OCI-M1 (cell line): Measurements from ENCODE around the gene PTPRN2.

ENCODE experiments used
- DNase-seq: peaks from one replicate; lab custom pipeline; 2025; lab: John Stamatoyannopoulos, UW

The PTPRN2 gene

GRCh38 chr7:157532068-157532467 is 1055.6 kb downstream of the PTPRN2 start:
- no peak for DNase-seq

DNA sequence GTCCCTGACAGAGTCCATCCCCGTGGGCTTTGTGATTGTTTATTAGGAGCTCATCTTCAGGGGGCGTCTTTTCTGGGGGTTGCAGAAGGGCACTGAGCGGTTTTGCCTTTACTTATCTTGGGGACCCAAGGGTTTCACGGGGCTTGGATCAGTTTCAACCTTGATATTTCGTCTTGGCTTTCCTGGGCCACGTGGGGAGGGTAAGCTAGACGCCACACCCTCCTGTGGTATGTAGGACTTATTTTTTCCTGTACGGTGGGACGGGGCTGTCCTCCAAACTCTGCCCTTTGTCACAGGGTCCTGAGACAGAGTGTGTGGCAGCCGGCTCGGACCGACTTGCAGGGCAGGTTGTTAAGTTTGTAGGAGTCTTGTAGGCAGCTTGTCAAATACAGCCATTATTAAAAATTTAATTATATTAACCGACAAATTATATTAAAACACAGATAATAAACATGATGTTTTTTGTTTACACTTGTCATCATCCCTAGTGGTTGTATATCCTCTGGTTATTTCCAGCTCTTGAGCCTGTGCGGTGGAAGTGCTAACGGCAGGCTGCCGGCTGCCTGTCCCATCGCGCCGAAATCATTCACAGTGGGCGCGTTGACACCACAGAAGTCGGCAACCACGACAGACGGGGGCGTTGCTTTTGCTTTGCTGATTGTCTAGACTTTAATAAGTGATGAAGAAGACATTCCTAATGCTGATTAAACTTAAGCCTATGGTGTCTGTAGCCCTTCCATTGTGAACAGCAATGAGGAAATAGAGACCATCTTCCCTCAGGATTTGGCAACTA is 1057.7 kb downstream of the PTPRN2 start:
- DNase-seq: no peak

GRCh38 chr7:157528785-157529341 is 1058.8 kb downstream of the PTPRN2 start:
- DNase-seq: no peak

- no peak for DNase-seq
Measured at GRCh38 chr7:157527686-157528085, 1059.9 kb downstream of the PTPRN2 start.

GRCh38 chr7:157526913-157527634 is 1060.5 kb downstream of the PTPRN2 start:
- DNase-seq: no peak

- DNase-seq: no peak
Measured at GRCh38 chr7:157526005-157526912, 1061.4 kb downstream of the PTPRN2 start.

GRCh38 chr7:157525491-157525915 is 1062.1 kb downstream of the PTPRN2 start:
- DNase-seq: peak; percentile 8

DNA sequence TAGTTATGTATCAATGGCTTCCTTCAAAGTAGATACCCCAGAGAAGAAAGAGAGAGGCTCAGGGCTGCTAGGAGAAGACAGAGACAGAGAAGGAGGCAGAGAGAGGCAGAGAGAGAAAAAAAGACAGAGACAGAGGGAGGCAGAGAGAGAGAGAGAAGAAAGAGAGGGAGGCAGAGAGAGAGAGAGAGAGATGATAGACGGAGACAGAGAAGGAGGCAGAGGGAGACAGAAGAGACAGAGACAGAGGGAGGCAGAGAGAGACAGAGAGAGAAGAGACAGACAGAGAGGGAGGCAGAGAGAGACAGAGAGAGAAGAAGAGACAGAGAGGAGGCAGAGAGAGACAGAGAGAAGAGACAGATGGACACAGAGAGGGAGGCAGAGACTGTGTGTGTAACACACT is 1062.9 kb downstream of the PTPRN2 start:
- DNase-seq: no peak

- no peak for DNase-seq
Measured at GRCh38 chr7:157523766-157524421, 1063.7 kb downstream of the PTPRN2 start.

- DNase-seq: no peak
Measured at GRCh38 chr7:157523371-157523765, 1064.3 kb downstream of the PTPRN2 start.

DNA sequence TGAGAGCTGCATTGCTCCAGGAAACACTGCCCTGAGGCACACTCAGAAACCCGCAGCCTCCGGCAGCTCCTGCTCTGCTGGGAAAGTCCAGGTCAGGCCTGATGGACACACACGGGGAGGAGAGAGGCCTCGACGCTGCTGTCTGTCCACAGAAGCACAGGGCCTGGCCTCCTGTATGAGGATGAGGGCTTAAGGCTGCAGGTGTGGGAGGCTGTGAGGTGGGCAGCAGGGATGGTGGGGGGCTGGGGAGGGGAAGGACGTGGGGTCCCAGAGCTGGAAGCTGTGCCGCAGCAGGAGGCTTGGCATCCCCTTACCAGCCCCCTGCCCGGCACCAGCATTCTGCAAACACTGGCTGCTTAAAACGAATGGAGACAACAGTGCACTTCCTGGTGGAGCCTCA is 1064.7 kb downstream of the PTPRN2 start:
- no peak for DNase-seq

GRCh38 chr7:157522189-157522588 is 1065.4 kb downstream of the PTPRN2 start:
- DNase-seq: no peak

- no peak for DNase-seq
Measured at GRCh38 chr7:157521752-157522151, 1065.9 kb downstream of the PTPRN2 start.

DNA sequence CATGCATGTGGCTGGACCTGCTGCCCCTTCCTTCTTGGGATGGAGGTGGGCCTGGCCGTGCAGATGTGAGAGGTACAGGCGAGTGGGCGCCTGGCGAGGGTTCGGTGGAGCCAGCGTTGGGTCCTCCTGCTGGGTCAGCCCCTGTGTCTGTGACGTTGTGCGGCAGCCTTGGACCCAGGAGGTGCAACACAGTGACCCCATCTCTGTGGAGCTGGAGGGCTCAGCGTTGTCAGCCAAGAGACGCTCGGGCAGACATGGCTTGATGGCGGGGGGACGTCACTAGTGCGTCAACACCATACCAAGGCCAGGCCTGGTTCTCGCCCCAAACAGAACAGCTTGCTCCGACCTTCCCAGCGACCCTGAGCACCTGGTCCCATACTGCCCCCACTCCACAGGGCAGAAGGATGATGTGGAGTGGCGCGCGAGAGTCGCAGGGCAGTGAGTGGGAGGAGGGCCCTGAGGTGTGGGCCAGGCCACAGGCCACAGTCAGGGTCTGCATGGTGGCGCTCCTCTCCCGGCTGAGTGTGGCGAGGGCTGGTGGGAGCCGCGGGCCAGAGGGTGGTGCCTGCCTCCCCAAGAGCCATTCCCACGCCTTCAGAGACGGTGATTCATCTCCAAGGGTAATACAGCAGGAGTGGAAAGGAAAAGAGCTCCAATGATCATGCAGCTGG is 1066.4 kb downstream of the PTPRN2 start:
- DNase-seq: no peak

DNA sequence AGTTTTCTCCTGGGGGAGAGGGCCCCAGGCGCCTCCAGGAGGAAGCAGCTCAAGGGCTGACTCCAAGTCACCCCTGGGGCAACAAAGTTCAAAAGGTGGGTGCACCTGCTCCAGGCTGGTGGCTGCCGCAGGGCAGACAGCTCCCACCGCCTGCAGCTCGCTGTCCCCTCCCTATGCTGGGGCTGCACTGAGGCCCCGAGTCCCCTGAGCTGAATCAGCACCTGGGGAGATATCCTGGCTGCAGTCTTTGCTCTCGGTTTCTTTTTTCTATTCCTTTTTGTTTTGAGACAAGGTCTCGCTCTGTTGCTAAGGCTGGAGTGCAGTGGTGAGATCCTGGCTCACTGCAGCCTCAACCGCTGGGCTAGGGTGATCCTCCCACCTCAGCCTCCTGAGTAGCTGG is 1067.4 kb downstream of the PTPRN2 start:
- DNase-seq: no peak

DNA sequence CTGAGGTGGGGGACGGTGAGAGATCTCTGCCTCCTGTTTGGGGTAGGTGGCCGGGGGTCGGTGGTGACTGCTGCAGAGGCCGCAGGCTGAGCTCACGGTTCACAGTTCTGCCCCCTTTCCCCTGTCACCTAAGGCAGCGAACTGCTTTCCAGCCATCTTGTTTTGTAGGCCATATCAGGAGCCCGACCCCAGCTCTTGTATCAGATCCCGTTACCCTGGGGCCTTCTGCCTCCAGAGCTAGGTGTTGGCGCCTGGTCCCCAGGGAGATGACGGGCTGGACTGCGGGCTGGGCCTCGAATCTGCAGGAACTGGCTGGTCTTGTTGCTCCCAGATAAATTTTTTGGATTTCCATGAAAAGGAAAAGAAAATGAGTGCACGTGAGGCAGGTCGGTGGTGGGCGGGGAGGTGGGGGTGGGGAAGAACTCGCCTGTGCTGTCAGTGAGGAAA is 1067.8 kb downstream of the PTPRN2 start:
- DNase-seq: no peak

DNA sequence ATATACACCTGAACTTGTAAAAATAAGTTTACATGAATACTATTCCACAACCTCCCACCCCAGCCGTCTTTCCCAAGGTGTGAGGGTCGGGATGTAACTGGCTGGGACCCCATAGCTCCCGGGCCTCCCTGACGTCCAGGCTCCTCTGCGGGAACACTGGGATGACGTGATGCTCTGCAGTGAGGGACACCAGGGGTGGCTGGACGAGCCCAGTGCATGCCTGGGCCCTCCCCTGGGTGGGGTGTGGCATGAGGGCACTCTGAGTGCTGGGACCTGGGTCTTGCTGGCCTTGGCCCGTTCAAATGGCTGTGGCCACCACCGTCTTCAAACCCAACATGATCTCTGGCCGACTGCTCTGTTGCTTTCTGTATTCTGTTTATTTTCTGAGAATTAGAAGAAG is 1068.4 kb downstream of the PTPRN2 start:
- DNase-seq: no peak

DNA sequence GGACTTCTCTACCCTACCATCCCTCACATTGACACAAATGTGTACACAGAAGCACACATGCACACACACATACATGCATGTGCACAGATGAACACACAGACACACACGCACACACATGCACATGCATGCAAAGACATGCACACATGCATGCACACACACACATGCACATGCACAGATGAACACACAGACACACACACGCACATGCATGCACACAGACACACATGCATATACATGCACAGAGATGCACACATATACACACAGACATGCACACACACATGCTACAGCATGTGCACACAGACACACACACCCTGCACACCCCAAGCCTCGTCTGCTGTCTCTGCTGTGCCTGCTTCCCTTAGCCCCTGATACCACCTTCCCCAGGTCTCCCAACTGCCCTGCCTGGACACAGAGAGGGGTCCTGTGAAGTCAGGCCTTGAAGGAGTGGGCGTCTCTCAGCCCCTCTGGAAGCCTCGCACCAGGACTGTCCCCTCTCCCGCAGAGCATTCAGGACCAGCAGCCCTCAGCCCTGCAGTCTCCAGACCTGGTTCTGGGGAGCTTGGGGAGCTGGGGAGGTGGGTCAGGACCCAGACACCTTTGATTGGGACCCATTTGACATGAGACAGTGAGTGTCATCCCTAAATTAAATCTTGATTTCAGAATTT is 1069.0 kb downstream of the PTPRN2 start:
- no peak for DNase-seq

DNA sequence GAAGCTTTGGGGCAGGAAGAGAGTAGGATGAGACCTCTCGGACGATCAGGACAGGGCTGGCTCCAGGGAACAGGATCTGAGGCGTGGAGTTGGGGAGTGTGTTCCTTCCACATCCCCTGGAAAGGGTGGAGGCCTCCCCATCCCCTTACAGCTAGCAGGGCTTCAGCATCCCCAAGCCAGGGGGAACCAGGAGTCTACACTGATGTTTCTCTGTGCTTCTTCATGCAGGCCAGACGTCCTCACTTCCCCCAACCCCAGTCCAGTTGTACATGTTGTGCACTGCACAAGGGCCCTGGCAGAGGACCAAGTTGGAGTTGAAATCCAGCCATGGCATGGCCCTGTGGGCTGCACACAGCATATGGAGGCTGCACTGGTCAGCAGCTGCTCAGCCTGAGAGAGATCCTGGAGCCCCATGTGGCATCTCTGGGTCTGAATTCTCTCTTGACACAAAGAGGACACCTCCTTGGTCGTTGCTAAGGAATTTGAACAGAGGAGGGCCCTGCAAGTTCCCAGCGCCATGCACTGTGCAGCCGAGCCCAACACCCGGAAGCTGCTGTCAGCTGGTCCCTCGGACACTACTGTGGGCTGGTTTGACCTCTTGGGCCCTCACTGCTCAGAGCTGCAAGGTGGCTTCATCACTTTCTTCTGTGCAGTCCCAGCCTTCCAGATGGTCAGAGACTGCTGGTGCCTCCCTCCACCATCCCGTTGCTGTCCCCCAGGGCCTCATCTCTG is 1069.7 kb downstream of the PTPRN2 start:
- no peak for DNase-seq
